IMR-90 (cell line): ENCODE data around the gene SYVN1. TPM values are rescaled to one million over a fixed set of nuclear protein-coding genes. Genes with fewer than 3 reads are reported as not detected.
A peak's percentile ranks its signal among the peaks of the same experiment; 100 is the strongest.

Source experiments
- ATAC-seq: fragments of 200-7000 bp; cut with Tn5 transposase; 2 replicates; pipeline ENCODE4 v1.9.1; 2020; ENCODE audit warnings: low read depth, mild to moderate bottlenecking, moderate library complexity
- BruUV-seq: library from RNA; stranded (reverse); fragments of 400-500 nt; replicated peaks from 2 replicates; lab custom pipeline; 2021; lab: Mats Ljungman, UMichigan
- CTCF ChIA-PET: fragments of 300-600 bp; formaldehyde crosslinking; extraction: SDS; loops from one replicate; lab custom pipeline; 2021; ENCODE audit warnings: antibody characterized with exemption; lab: Yijun Ruan, JAX
- POLR2A ChIA-PET: fragments of 300-600 bp; sonication (Branson Sonifier 250); formaldehyde crosslinking; loops from one replicate; lab custom pipeline; 2022; ENCODE audit warnings: antibody characterized with exemption; ENCODE audit not compliant: unreplicated experiment; lab: Charles Lee
- DNase-seq: peaks from one replicate; pipeline ENCODE4 v3.0.0; 2013
- H2AFZ ChIP-seq: replicated peaks from 2 replicates; pipeline ENCODE3; 2013; ENCODE audit warnings: low read length, mild to moderate bottlenecking; ENCODE audit not compliant: poor library complexity
- H2AK5ac ChIP-seq: 2 replicates; pipeline ENCODE4 v1.6.1; 2013; ENCODE audit warnings: low read depth, low read length, inconsistent platforms
- H2AK9ac ChIP-seq: replicated peaks from 2 replicates; pipeline ENCODE3; 2013; ENCODE audit warnings: mild to moderate bottlenecking, low read depth, low read length, moderate library complexity; ENCODE audit not compliant: poor library complexity
- H2BK120ac ChIP-seq: 2 replicates; pipeline ENCODE4 v1.6.1; 2013; ENCODE audit warnings: low read depth, low read length, inconsistent platforms
- H2BK15ac ChIP-seq: 3 replicates; pipeline ENCODE4 v1.6.1; 2013; ENCODE audit warnings: low read depth, low read length, inconsistent platforms
- H2BK20ac ChIP-seq: 2 replicates; pipeline ENCODE4 v1.6.1; 2013; ENCODE audit warnings: low read depth, mild to moderate bottlenecking, inconsistent platforms, low read length, moderate library complexity
- H2BK5ac ChIP-seq: 2 replicates; pipeline ENCODE4 v1.6.1; 2013; ENCODE audit warnings: mild to moderate bottlenecking, low read depth, low read length, inconsistent platforms; ENCODE audit not compliant: poor library complexity, severe bottlenecking
- H3K14ac ChIP-seq: replicated peaks from 2 replicates; pipeline ENCODE4 v1.6.1; 2013; ENCODE audit warnings: low read depth, low read length, inconsistent platforms
- H3K18ac ChIP-seq: 2 replicates; pipeline ENCODE4 v1.6.1; 2013; ENCODE audit warnings: low read depth, low read length, control low read depth
- H3K23ac ChIP-seq: 2 replicates; pipeline ENCODE4 v1.6.1; 2013; ENCODE audit warnings: low read depth, low read length, inconsistent platforms
- H3K27ac ChIP-seq: 2 replicates; pipeline ENCODE4 v1.5.1; 2013; ENCODE audit warnings: mild to moderate bottlenecking, control low read depth, low read length; ENCODE audit not compliant: insufficient read depth
- H3K27me3 ChIP-seq: 2 replicates; pipeline ENCODE4 v1.6.1; 2013; ENCODE audit warnings: low read length; ENCODE audit not compliant: control insufficient read depth, insufficient read depth
- H3K36me3 ChIP-seq: 2 replicates; pipeline ENCODE4 v1.6.1; 2013; ENCODE audit warnings: low read length, mixed read lengths; ENCODE audit not compliant: control insufficient read depth, insufficient read depth
- H3K4ac ChIP-seq: 2 replicates; pipeline ENCODE4 v1.6.1; 2013; ENCODE audit warnings: low read depth, low read length, inconsistent platforms
- H3K4me1 ChIP-seq: 2 replicates; pipeline ENCODE4 v1.6.1; 2013; ENCODE audit warnings: low read length, mixed read lengths; ENCODE audit not compliant: control insufficient read depth, insufficient read depth
- H3K4me2 ChIP-seq: 2 replicates; pipeline ENCODE4 v1.6.1; 2013; ENCODE audit warnings: low read depth, mild to moderate bottlenecking, control low read depth, low read length, moderate library complexity
- H3K4me3 ChIP-seq: 2 replicates; pipeline ENCODE4 v1.5.1; 2013; ENCODE audit warnings: low read depth, mild to moderate bottlenecking, control low read depth, low read length, moderate library complexity; ENCODE audit not compliant: insufficient read depth
- H3K56ac ChIP-seq: 2 replicates; pipeline ENCODE4 v1.6.1; 2013; ENCODE audit warnings: low read length, inconsistent platforms; ENCODE audit not compliant: insufficient read depth; ENCODE audit errors: extremely low read depth
- H3K79me1 ChIP-seq, 2 experiments: 2 replicates each; pipeline ENCODE4 v1.6.1; 2013; ENCODE audit warnings: low read length in 2 of 2, inconsistent platforms in 1 of 2, low read depth in 1 of 2
- H3K9ac ChIP-seq: 2 replicates; pipeline ENCODE4 v1.6.1; 2013; ENCODE audit warnings: low read depth, low read length, control low read depth
- H3K9me1 ChIP-seq: 2 replicates; pipeline ENCODE4 v1.6.1; 2013; ENCODE audit warnings: low read length, inconsistent platforms; ENCODE audit not compliant: insufficient read depth
- H3K9me3 ChIP-seq: 2 replicates; pipeline ENCODE4 v1.6.1; 2013; ENCODE audit warnings: low read length; ENCODE audit not compliant: control insufficient read depth, insufficient read depth
- H4K20me1 ChIP-seq: 2 replicates; pipeline ENCODE4 v1.6.1; 2013; ENCODE audit warnings: low read length, inconsistent platforms; ENCODE audit not compliant: insufficient read depth
- H4K5ac ChIP-seq: 2 replicates; pipeline ENCODE4 v1.6.1; 2013; ENCODE audit warnings: mild to moderate bottlenecking, low read depth, low read length, control low read depth
- H4K8ac ChIP-seq, 2 experiments: 2 replicates each; pipeline ENCODE4 v1.6.1; 2013; ENCODE audit warnings: low read depth in 2 of 2, low read length in 2 of 2, control low read depth in 1 of 2, inconsistent platforms in 1 of 2
- H4K91ac ChIP-seq: 2 replicates; pipeline ENCODE4 v1.6.1; 2013; ENCODE audit warnings: low read depth, low read length, inconsistent platforms; ENCODE audit not compliant: insufficient read depth
- BHLHE40 ChIP-seq: fragments of 150-350 bp; IDR thresholded peaks from 2 replicates; pipeline ENCODE4 v1.6.1; 2016; ENCODE audit warnings: mild to moderate bottlenecking, low read depth, low read length
- RAD21 ChIP-seq: IDR thresholded peaks from 2 replicates; pipeline ENCODE4 v1.6.1; 2012; ENCODE audit warnings: low read length, improper control_type of control experiment
- USF2 ChIP-seq: fragments of 150-350 bp; IDR thresholded peaks from 2 replicates; pipeline ENCODE4 v1.6.1; 2017; ENCODE audit warnings: mild to moderate bottlenecking, antibody characterized with exemption, low read length, low read depth
- WGBS, 2 experiments: methylation state at CpG; one replicate each; pipeline versions ENCODE4 v1.1.5 to v1.1.7; 2013; ENCODE audit warnings: missing lambda C conversion rate in 2 of 2; ENCODE audit not compliant: insufficient read length in 1 of 2; ENCODE audit errors: extremely low coverage in 2 of 2; 5-methylcytosine and 5-hydroxymethylcytosine counted together
- dilution Hi-C: fragments of 300-500 bp; cut with HindIII; formaldehyde crosslinking; loops from one replicate; pipeline ENCODE4 v1.14.3; 2018; ENCODE audit warnings: low sequenced_read_pairs; ENCODE audit not compliant: unreplicated experiment
- in situ Hi-C: fragments of 300-500 bp; cut with MboI; formaldehyde crosslinking; loops from 3 replicates; pipeline ENCODE4 v1.14.3; 2019; ENCODE audit warnings: low sequenced_read_pairs, inconsistent platforms, mixed read lengths
- intact Hi-C: fragments of 100-400 bp; cut with micrococcal nuclease; formaldehyde crosslinking; loops from 2 replicates; pipeline ENCODE4 v1.10.0; 2022
- polyA plus RNA-seq, 3 experiments: library from polyadenylated mRNA; depleted of rRNA; stranded (reverse); fragments of >200 nt; gene quantifications; 2 replicates each; pipeline ENCODE4 v1.2.3, GENCODE V29; 2012; ENCODE audit warnings: low replicate concordance in 1 of 3
- total RNA-seq: library from RNA; depleted of rRNA; stranded (reverse); fragments of >200 nt; gene quantifications from 2 replicates; pipeline ENCODE4 v1.2.3, GENCODE V29; 2012
- TF ChIP-seq, protein P1 (sequence below): conservative IDR thresholded peaks from 2 replicates; pipeline ENCODE4 v1.5.1; 2012; ENCODE audit warnings: mild to moderate bottlenecking, low read depth, low read length, improper control_type of control experiment

Gene SYVN1
- total and polyA plus RNA-seq, 2 of the 4 experiments (the other 2 are of a cell fraction): 9.5 to 52.9 TPM

DNA sequence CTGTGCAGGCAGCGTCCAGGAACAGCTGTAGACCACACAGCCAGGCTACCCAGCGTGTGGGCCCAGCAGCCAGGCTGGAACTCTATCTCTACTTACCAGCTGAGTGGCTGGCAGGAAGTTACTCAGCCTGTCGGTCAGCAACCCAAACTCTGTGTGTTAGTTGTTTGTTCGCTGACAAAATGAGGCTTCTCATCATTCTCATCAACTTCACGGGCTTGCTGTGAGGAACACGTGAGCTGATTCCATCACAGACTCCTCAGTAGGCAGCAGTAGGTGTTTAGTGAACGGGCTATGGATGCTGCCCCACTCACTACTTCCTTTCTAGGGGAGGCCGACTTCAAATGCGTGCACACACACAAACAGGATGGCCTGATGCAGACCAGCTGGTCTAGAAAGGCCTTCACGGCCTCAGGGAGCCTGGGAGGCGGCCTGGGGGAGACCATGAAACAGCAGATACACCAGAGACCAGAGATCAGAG is 34.9 kb upstream of the SYVN1 start:
- peaks cover 0 to 5% of the 10 kb centered on the region in 2 experiments; a peak in 1 of 4 replicates for H3K79me1 ChIP-seq
- peak overlapping the region; percentile 92 to 100 for H4K8ac ChIP-seq
- H3K27ac ChIP-seq: peak overlapping the region; percentile 72
- H4K5ac ChIP-seq: peak overlapping the region; percentile 99
- H2AK5ac ChIP-seq: peak overlapping the region; percentile 24; the same call in 1 of the 2 replicates
- H3K36me3 ChIP-seq: no peaks in the 10 kb centered on the region
- H4K91ac ChIP-seq: peak overlapping the region; percentile 74
- TF ChIP-seq BHLHE40 (peak; percentile 65), USF2 (peak; percentile 26; the same call in 1 of the 2 replicates), RAD21 (no peak)
- TF ChIP-seq, protein P1, sequence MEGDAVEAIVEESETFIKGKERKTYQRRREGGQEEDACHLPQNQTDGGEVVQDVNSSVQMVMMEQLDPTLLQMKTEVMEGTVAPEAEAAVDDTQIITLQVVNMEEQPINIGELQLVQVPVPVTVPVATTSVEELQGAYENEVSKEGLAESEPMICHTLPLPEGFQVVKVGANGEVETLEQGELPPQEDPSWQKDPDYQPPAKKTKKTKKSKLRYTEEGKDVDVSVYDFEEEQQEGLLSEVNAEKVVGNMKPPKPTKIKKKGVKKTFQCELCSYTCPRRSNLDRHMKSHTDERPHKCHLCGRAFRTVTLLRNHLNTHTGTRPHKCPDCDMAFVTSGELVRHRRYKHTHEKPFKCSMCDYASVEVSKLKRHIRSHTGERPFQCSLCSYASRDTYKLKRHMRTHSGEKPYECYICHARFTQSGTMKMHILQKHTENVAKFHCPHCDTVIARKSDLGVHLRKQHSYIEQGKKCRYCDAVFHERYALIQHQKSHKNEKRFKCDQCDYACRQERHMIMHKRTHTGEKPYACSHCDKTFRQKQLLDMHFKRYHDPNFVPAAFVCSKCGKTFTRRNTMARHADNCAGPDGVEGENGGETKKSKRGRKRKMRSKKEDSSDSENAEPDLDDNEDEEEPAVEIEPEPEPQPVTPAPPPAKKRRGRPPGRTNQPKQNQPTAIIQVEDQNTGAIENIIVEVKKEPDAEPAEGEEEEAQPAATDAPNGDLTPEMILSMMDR: no peak
- H4K20me1 ChIP-seq: no peaks in the 10 kb centered on the region
- BruUV-seq: no TSS peak
- dilution Hi-C loops: no loop called here
- H3K9me3 ChIP-seq: no peaks in the 10 kb centered on the region
- peak overlapping the region; percentile 84 for H3K4ac ChIP-seq
- peak overlapping the region; percentile 75 for H2BK120ac ChIP-seq
- peak overlapping the region; percentile 69 for H2AK9ac ChIP-seq
- H3K14ac ChIP-seq: peak overlapping the region; percentile 91
- H2BK15ac ChIP-seq: peak overlapping the region; percentile 75; the same call in 2 of the 3 replicates
- H2BK20ac ChIP-seq: peak overlapping the region; percentile 54; the same call in 1 of the 2 replicates
- intact Hi-C loops: no loop called here
- no peak overlapping the region for H3K4me2 ChIP-seq
- WGBS, 2 experiments: 0% methylated on average over 1 of the region's 11 CpGs; no CpG with 5 or more reads in 1 of the 2 experiments
- ATAC-seq (peak; percentile 80), DNase-seq (peak; percentile 55)
- peaks cover 10% of the 10 kb centered on the region; the same call in 1 of the 2 replicates for H3K9me1 ChIP-seq
- peak overlapping the region; percentile 27; the same call in 1 of the 2 replicates for H3K9ac ChIP-seq
- in situ Hi-C loops: no loop called here
- H2AFZ ChIP-seq: peak overlapping the region; percentile 94
- ChIA-PET POLR2A (no interaction called here), CTCF (interaction anchor here (0.8 kb wide), 1 partner anchor 11 kb away, joined by 3 read pairs; no protein-coding TSS in a partner anchor)
- H3K18ac ChIP-seq: peak overlapping the region; percentile 70; the same call in 1 of the 2 replicates
- H3K23ac ChIP-seq: peak overlapping the region; percentile 54; the same call in 1 of the 2 replicates
- H3K4me3 ChIP-seq: no peak overlapping the region
- H3K27me3 ChIP-seq: no peaks in the 10 kb centered on the region
- peak overlapping the region; percentile 62 for H2BK5ac ChIP-seq
- H3K56ac ChIP-seq: peak overlapping the region; percentile 5; the same call in 1 of the 2 replicates
- H3K4me1 ChIP-seq: peaks cover 10% of the 10 kb centered on the region
